ENCODE results near the gene C2CD2L. TPM values are rescaled to one million over a fixed set of nuclear protein-coding genes. Genes with fewer than 3 reads are reported as not detected.

The C2CD2L gene
- total and polyA plus RNA-seq, 2 of the 4 experiments (the other 2 are of a cell fraction) = 2.2 to 8.7 TPM

GRCh38 chr11:119091966-119092879, 14.9 kb upstream of the C2CD2L start (continued):
- no peak for TF ChIP-seq BHLHE40 (IDR thresholded peaks at IDR 0.05; ENCODE audit: low read depth, low read length)
- no peak for TF ChIP-seq NFE2L2 (IDR thresholded peaks at IDR 0.05; ENCODE audit: low read depth, low read length)
- TF ChIP-seq RCOR1 (IDR thresholded peaks at IDR 0.05; ENCODE audit: insufficient replicate concordance, low read length) = no peak
